ENCODE data around the gene RAD51D.

Gene RAD51D

GRCh38 chr17:35141681-35142466 lies 22.2 kb upstream of the RAD51D start, which contains the start of gene NLE1:
Gene NLE1 (minus strand): TSS chr17:35142303. CDS start chr17:35142275, 28 bp downstream.
- no peaks in the 10 kb centered on the region for H3K4me1 ChIP-seq (ENCODE audit: control insufficient read depth, insufficient read depth, low read length, poor library complexity, severe bottlenecking)
- H3K27ac ChIP-seq (ENCODE audit: low read depth, low read length, severe bottlenecking) = peak within 1 kb of the TSS; percentile 10
- H3K4me3 ChIP-seq (ENCODE audit: extremely low read depth, insufficient read depth, low read length, poor library complexity, severe bottlenecking) = peak within 1 kb of the TSS; percentile 92
- peaks cover 34% of the 10 kb centered on the region for H3K36me3 ChIP-seq (ENCODE audit: control insufficient read depth, insufficient read depth, low read length)
- 0 to 1% methylated on average over 49 to 65 of the region's 65 CpGs for WGBS, 2 experiments (ENCODE audit: insufficient coverage in 2 of 2)
- H3K9me3 ChIP-seq (ENCODE audit: control insufficient read depth, low read length) = no peaks in the 10 kb centered on the region

DNA sequence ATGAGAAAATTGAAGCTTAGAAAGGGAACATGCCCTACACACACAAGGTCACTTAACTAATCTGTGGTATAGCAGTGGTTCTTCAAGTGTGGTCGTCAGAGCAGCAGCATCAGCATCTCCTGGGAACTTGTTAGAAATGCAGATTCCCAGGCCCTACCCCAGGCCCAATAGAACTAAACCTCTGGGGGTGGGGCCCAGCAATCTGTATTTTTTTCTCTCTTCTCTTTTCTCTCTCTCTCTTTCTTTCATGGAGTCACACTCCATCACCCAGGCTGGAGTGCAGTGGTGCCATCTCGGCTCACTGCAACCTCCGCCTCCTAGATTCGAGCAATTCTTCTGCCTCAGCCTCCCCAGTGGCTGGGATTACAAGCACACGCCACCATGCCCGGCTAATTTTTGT lies 18.6 kb upstream of the RAD51D start:
- Histone ChIP-seq H3K36me3 (ENCODE audit: control insufficient read depth, insufficient read depth, low read length) (peaks cover 71% of the 10 kb centered on the region), H3K27ac (ENCODE audit: low read depth, low read length, severe bottlenecking) (no peak overlapping the region), H3K9me3 (ENCODE audit: control insufficient read depth, low read length) (no peaks in the 10 kb centered on the region), H3K4me3 (ENCODE audit: extremely low read depth, insufficient read depth, low read length, poor library complexity, severe bottlenecking) (no peak overlapping the region), H3K4me1 (ENCODE audit: control insufficient read depth, insufficient read depth, low read length, poor library complexity, severe bottlenecking) (no peaks in the 10 kb centered on the region)
- 93 to 96% methylated on average over 5 of the region's 6 CpGs for WGBS, 2 experiments (ENCODE audit: insufficient coverage in 2 of 2)

DNA sequence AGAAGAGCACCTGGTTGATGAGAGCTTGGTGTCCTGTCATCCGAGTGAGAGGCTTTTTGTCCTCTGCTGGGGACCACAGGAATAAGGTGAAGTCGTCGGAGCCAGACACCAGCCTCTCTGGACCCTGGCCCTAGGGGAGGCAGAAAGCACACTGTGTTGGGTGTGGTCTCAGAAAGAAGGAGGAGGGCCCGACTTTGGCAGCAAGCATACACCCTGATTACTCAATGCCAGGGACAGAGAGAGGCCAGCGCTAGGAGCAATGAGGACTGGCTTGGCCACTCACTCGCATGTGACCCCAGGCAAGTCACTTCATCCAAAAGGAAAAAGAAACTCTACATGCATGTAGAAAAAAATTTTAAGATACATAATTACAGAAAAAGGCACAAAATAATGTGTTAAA lies 15.7 kb upstream of the RAD51D start:
- Histone ChIP-seq H3K36me3 (ENCODE audit: control insufficient read depth, insufficient read depth, low read length) (peaks cover 90% of the 10 kb centered on the region), H3K9me3 (ENCODE audit: control insufficient read depth, low read length) (no peaks in the 10 kb centered on the region), H3K4me1 (ENCODE audit: control insufficient read depth, insufficient read depth, low read length, poor library complexity, severe bottlenecking) (no peaks in the 10 kb centered on the region), H3K27ac (ENCODE audit: low read depth, low read length, severe bottlenecking) (no peak overlapping the region), H3K4me3 (ENCODE audit: extremely low read depth, insufficient read depth, low read length, poor library complexity, severe bottlenecking) (no peak overlapping the region)
- 96 to 100% methylated on average over 2 to 4 of the region's 6 CpGs for WGBS, 2 experiments (ENCODE audit: insufficient coverage in 2 of 2)

DNA sequence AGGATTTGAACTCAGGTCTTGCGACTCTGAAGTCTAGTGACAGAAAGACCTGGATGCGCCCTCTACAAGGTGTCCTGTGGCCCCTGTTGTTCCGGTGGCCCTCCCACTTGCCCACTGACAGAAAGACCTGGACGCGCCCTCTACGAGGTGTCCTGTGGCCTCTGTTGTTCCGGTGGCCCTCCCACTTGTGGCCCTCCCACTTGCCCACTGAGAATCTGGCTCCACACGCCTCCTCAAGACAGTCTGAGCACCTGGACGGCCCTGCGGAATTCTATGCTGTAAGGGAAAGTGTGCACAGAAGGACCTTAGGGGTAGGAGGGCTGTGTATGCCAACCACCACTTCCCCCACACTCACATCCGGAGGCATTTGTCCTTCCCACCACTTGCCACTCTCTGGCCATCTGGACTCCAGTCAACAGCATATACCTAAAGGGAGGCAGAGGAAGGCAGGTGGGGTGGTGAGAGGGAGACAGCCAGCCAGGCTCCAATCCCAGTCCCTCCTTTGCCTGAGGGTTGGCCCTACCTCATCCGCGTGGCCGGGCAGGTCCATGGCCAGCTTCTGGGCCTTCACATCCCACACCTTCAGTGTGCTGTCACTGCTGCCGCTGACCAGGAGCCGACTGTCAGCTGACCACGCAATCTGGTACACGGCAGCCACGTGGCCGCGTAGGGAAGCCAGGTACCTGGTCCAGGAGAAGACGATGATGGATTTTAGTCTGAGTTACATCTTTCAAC lies 13.3 kb upstream of the RAD51D start:
- 93 to 98% methylated on average over 16 to 17 of the region's 22 CpGs for WGBS, 2 experiments (ENCODE audit: insufficient coverage in 2 of 2)
- H3K36me3 ChIP-seq (ENCODE audit: control insufficient read depth, insufficient read depth, low read length) = peaks cover 74% of the 10 kb centered on the region
- no peak overlapping the region for H3K4me3 ChIP-seq (ENCODE audit: extremely low read depth, insufficient read depth, low read length, poor library complexity, severe bottlenecking)
- no peaks in the 10 kb centered on the region for H3K4me1 ChIP-seq (ENCODE audit: control insufficient read depth, insufficient read depth, low read length, poor library complexity, severe bottlenecking)
- H3K9me3 ChIP-seq (ENCODE audit: control insufficient read depth, low read length) = no peaks in the 10 kb centered on the region
- H3K27ac ChIP-seq (ENCODE audit: low read depth, low read length, severe bottlenecking) = no peak overlapping the region

GRCh38 chr17:35132099-35132498 lies 12.4 kb upstream of the RAD51D start:
- 79 to 92% methylated on average over 7 to 10 of the region's 10 CpGs for WGBS, 2 experiments (ENCODE audit: insufficient coverage in 2 of 2)
- Histone ChIP-seq H3K27ac (ENCODE audit: low read depth, low read length, severe bottlenecking) (no peak overlapping the region), H3K9me3 (ENCODE audit: control insufficient read depth, low read length) (no peaks in the 10 kb centered on the region), H3K4me1 (ENCODE audit: control insufficient read depth, insufficient read depth, low read length, poor library complexity, severe bottlenecking) (no peaks in the 10 kb centered on the region), H3K4me3 (ENCODE audit: extremely low read depth, insufficient read depth, low read length, poor library complexity, severe bottlenecking) (no peak overlapping the region), H3K36me3 (ENCODE audit: control insufficient read depth, insufficient read depth, low read length) (peaks cover 66% of the 10 kb centered on the region)

DNA sequence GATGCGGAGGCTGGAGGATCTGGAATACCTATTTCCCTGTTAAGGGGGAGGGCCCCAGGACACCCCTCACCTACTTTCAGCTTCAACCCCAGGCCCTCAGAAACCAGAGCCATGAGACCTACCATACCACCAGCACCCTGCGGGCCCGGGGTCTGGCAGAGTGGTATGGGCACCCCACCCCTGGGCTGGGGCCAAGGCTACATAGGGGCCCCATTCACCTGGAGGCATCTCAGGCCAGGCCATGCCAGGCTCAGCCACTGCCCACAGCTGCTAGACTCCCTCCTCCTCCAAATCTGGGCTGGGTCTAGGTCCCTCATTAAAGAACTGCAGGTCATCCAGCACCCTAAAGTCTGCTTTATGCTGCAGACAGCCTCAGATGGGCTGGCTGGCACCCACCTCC lies 10.7 kb upstream of the RAD51D start:
- Histone ChIP-seq H3K27ac (ENCODE audit: low read depth, low read length, severe bottlenecking) (no peak overlapping the region), H3K4me3 (ENCODE audit: extremely low read depth, insufficient read depth, low read length, poor library complexity, severe bottlenecking) (no peak overlapping the region), H3K4me1 (ENCODE audit: control insufficient read depth, insufficient read depth, low read length, poor library complexity, severe bottlenecking) (no peaks in the 10 kb centered on the region), H3K36me3 (ENCODE audit: control insufficient read depth, insufficient read depth, low read length) (peaks cover 49% of the 10 kb centered on the region), H3K9me3 (ENCODE audit: control insufficient read depth, low read length) (no peaks in the 10 kb centered on the region)
- 93 to 100% methylated on average over 2 of the region's 3 CpGs for WGBS, 2 experiments (ENCODE audit: insufficient coverage in 2 of 2)

DNA sequence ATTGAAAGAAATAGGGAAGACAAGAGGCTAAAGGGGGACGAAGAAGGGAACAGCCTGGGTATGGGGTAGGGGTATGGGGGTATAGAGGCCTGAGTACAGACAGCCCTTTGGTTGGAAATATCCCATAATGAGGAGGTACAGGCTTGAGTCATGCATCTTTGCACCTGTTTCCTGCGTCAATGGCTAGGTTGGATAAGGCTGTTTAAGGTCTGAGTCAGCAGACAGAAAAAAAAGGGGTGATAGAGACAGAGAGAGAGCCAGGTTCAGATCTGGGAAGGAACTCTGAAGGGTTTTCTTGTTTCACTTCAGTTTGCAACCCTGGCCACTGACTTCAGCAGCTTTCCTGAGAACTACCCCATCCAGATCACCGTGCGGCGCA lies 10.3 kb upstream of the RAD51D start:
- WGBS, 2 experiments (ENCODE audit: insufficient coverage in 2 of 2) = 87 to 92% methylated on average over 2 of the region's 5 CpGs
- H3K27ac ChIP-seq (ENCODE audit: low read depth, low read length, severe bottlenecking) = no peak overlapping the region
- peaks cover 45% of the 10 kb centered on the region for H3K36me3 ChIP-seq (ENCODE audit: control insufficient read depth, insufficient read depth, low read length)
- no peaks in the 10 kb centered on the region for H3K4me1 ChIP-seq (ENCODE audit: control insufficient read depth, insufficient read depth, low read length, poor library complexity, severe bottlenecking)
- H3K9me3 ChIP-seq (ENCODE audit: control insufficient read depth, low read length) = no peaks in the 10 kb centered on the region
- no peak overlapping the region for H3K4me3 ChIP-seq (ENCODE audit: extremely low read depth, insufficient read depth, low read length, poor library complexity, severe bottlenecking)

DNA sequence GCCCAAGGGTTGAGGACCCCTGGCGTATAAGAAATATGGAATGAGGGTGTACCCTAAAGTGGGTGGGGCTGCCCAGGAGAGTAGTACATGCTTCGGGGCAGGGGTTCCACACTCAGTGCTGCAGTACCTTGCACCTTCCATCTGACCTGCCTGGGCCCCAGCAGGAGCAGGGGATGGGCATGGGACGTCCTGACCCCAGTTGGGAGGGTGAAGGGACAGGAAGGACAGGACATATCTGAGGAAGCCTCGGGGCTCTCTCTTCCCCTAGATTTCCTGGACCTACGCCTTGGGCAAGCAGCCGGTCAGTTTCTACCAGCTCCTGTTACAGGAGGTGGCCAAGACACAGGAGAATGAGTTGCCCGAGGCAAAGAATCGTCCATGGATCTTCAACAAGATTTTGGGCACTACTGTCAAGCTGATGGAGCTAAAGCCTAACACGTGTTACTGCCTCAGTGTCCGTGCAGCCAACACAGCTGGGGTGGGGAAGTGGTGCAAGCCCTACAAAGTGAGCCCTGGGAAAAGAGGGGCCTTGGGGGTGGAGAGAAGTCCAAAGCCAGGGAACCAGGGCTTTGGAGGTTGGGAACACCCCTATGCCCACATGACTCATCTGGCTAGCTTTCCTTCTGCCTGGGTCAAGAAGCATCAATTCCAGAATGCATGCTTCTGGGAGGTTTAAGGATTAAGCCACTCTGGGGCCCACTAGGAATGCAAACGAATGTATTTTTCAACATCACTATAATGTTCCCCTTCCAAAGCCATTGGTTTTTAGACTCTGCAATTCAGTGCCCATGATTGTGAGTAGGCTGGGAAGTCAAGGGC lies 9.7 kb upstream of the RAD51D start:
- Histone ChIP-seq H3K27ac (ENCODE audit: low read depth, low read length, severe bottlenecking) (no peak overlapping the region), H3K9me3 (ENCODE audit: control insufficient read depth, low read length) (no peaks in the 10 kb centered on the region), H3K4me1 (ENCODE audit: control insufficient read depth, insufficient read depth, low read length, poor library complexity, severe bottlenecking) (no peaks in the 10 kb centered on the region), H3K36me3 (ENCODE audit: control insufficient read depth, insufficient read depth, low read length) (peaks cover 39% of the 10 kb centered on the region), H3K4me3 (ENCODE audit: extremely low read depth, insufficient read depth, low read length, poor library complexity, severe bottlenecking) (no peak overlapping the region)
- 96 to 97% methylated on average over 10 of the region's 11 CpGs for WGBS, 2 experiments (ENCODE audit: insufficient coverage in 2 of 2)

DNA sequence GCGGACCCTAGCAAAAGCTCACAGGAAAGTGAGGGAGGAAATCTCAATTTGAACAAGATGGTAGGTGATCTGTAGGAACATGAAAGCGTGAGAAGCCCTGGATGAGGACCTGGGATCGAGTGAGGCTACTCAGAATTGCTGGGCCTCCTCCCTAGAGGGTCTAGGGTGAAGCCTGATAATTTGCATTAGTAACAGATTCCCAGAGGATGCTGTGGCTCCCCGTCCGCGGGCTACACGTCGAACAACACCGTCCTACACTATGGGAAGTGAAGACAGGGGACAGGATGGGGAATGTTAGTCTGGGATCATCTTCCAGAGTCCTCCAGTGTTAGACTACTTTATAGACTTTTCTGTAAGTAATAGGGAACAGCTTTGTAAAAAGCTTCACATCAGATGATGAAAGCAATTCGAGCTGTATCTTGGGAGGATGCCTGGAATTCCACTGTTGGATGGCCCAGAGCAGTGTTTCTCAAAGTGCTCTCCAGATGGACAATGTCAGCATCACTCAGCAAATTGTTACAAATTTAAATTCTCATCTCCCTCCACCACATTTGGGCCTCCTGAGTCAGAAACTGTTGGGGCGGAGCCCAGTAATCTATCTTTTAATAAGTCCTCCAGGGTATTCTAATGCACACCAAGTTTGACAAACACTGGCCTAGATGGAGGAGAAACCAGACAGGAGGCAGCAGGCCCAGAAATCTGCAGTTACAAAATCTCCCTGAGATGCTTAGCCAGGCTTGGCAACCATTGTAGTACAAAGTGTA lies 8.3 kb upstream of the RAD51D start:
- H3K36me3 ChIP-seq (ENCODE audit: control insufficient read depth, insufficient read depth, low read length) = peaks cover 25% of the 10 kb centered on the region
- no peak overlapping the region for H3K4me3 ChIP-seq (ENCODE audit: extremely low read depth, insufficient read depth, low read length, poor library complexity, severe bottlenecking)
- 89 to 91% methylated on average over 4 to 9 of the region's 11 CpGs for WGBS, 2 experiments (ENCODE audit: insufficient coverage in 2 of 2)
- no peaks in the 10 kb centered on the region for H3K9me3 ChIP-seq (ENCODE audit: control insufficient read depth, low read length)
- H3K4me1 ChIP-seq (ENCODE audit: control insufficient read depth, insufficient read depth, low read length, poor library complexity, severe bottlenecking) = no peaks in the 10 kb centered on the region
- H3K27ac ChIP-seq (ENCODE audit: low read depth, low read length, severe bottlenecking) = no peak overlapping the region

- 85 to 100% methylated on average over 2 of the region's 3 CpGs for WGBS, 2 experiments (ENCODE audit: insufficient coverage in 2 of 2)
- H3K36me3 ChIP-seq (ENCODE audit: control insufficient read depth, insufficient read depth, low read length) = peaks cover 3% of the 10 kb centered on the region
- H3K4me3 ChIP-seq (ENCODE audit: extremely low read depth, insufficient read depth, low read length, poor library complexity, severe bottlenecking) = no peak within 1 kb of the TSS
- no peak within 1 kb of the TSS for H3K27ac ChIP-seq (ENCODE audit: low read depth, low read length, severe bottlenecking)
- H3K4me1 ChIP-seq (ENCODE audit: control insufficient read depth, insufficient read depth, low read length, poor library complexity, severe bottlenecking) = peaks cover 2% of the 10 kb centered on the region
- H3K9me3 ChIP-seq (ENCODE audit: control insufficient read depth, low read length) = no peaks in the 10 kb centered on the region
These were observed 1.7 kb upstream of the RAD51D start, which contains the start of gene FNDC8 for GRCh38 chr17:35121315-35121714. Gene FNDC8 (plus strand): TSS chr17:35121615. CDS start chr17:35121694, 79 bp downstream.

Measured in mesodermal cell (in vitro differentiated cells).